ENCODE results near the gene NF1. TPM values are rescaled to one million over a fixed set of nuclear protein-coding genes. Genes with fewer than 3 reads are reported as not detected.
A peak's percentile ranks its signal among the peaks of the same experiment; 100 is the strongest.

The NF1 gene
- total RNA-seq, 1 experiment from 2014 or later: 164 TPM

GRCh38 chr17:31122746-31123145, 28.0 kb downstream of the NF1 start:
- H3K9me3 ChIP-seq (ENCODE audit: low read length): no peaks in the 10 kb centered on the region
- H4K20me1 ChIP-seq (ENCODE audit: insufficient read depth, low read depth, low read length): no peaks in the 10 kb centered on the region
- no peak overlapping the region for H2AFZ ChIP-seq (ENCODE audit: low read length)
- H3K27ac ChIP-seq (ENCODE audit: low read length): peak overlapping the region; percentile 31
- peaks cover 94% of the 10 kb centered on the region for H3K79me2 ChIP-seq (ENCODE audit: low read length)
- H3K4me3 ChIP-seq (ENCODE audit: low read length): no peak overlapping the region
- H3K36me3 ChIP-seq (ENCODE audit: insufficient read depth, low read length): no peaks in the 10 kb centered on the region
- no peak for DNase-seq
- no peak overlapping the region for H3K4me2 ChIP-seq (ENCODE audit: low read depth, low read length, poor library complexity, severe bottlenecking)
- H3K9me2 ChIP-seq (replicated peaks; ENCODE audit: insufficient read depth, low read length): no peaks in the 10 kb centered on the region
- H3K27me3 ChIP-seq (ENCODE audit: low read length): no peaks in the 10 kb centered on the region
- no peak overlapping the region for H3K9ac ChIP-seq (ENCODE audit: low read length)
- H3K4me1 ChIP-seq (ENCODE audit: low read length): peaks cover 32% of the 10 kb centered on the region

DNA sequence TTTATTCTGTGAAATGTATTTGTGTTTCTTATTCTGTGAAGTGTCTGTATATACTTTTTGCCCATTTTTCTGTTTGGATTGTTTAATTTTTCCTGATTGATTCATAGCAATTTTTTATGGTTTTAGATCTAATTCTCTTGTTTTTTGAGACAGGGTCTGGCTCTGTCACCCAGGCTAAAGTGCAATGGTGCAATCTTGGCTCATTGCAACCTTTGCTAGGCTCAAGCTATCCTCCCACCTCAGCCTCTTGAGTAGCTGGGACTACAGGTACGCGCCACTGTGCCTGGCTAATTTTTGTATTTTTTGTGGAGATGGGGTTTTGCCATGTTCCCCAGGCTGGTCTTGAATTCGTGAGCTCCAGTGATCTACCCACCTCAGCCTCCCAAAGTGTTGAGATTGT, 31.5 kb downstream of the NF1 start:
- Histone ChIP-seq H3K9ac (ENCODE audit: low read length) (no peak overlapping the region), H3K79me2 (ENCODE audit: low read length) (peaks cover 97% of the 10 kb centered on the region), H3K9me3 (ENCODE audit: low read length) (no peaks in the 10 kb centered on the region), H3K9me2 (replicated peaks; ENCODE audit: insufficient read depth, low read length) (no peaks in the 10 kb centered on the region), H3K36me3 (ENCODE audit: insufficient read depth, low read length) (no peaks in the 10 kb centered on the region), H3K27me3 (ENCODE audit: low read length) (no peaks in the 10 kb centered on the region), H3K4me2 (ENCODE audit: low read depth, low read length, poor library complexity, severe bottlenecking) (no peak overlapping the region), H3K4me1 (ENCODE audit: low read length) (peaks cover 66% of the 10 kb centered on the region), H3K27ac (ENCODE audit: low read length) (no peak overlapping the region), H3K4me3 (ENCODE audit: low read length) (no peak overlapping the region), H2AFZ (ENCODE audit: low read length) (no peak overlapping the region), H4K20me1 (ENCODE audit: insufficient read depth, low read depth, low read length) (no peaks in the 10 kb centered on the region)
- DNase-seq: no peak

- H3K36me3 ChIP-seq (ENCODE audit: insufficient read depth, low read length): 0 out of 2 replicates have a peak, but pooled peaks cover 4% of the 10 kb centered on the region
- H3K9me3 ChIP-seq (ENCODE audit: low read length): no peaks in the 10 kb centered on the region
- H3K27ac ChIP-seq (ENCODE audit: low read length): no peak overlapping the region
- H3K4me1 ChIP-seq (ENCODE audit: low read length): peaks cover 57% of the 10 kb centered on the region
- H2AFZ ChIP-seq (ENCODE audit: low read length): no peak overlapping the region
- H3K9me2 ChIP-seq (replicated peaks; ENCODE audit: insufficient read depth, low read length): no peaks in the 10 kb centered on the region
- H3K9ac ChIP-seq (ENCODE audit: low read length): no peak overlapping the region
- H3K4me2 ChIP-seq (ENCODE audit: low read depth, low read length, poor library complexity, severe bottlenecking): no peak overlapping the region
- no peak for DNase-seq
- no peaks in the 10 kb centered on the region for H4K20me1 ChIP-seq (ENCODE audit: insufficient read depth, low read depth, low read length)
- H3K27me3 ChIP-seq (ENCODE audit: low read length): no peaks in the 10 kb centered on the region
- H3K79me2 ChIP-seq (ENCODE audit: low read length): peaks cover 97% of the 10 kb centered on the region
- H3K4me3 ChIP-seq (ENCODE audit: low read length): no peak overlapping the region
Observed at GRCh38 chr17:31128241-31128640, 33.5 kb downstream of the NF1 start.

GRCh38 chr17:31130286-31131224, 35.8 kb downstream of the NF1 start:
- Histone ChIP-seq H3K4me3 (ENCODE audit: low read length) (peak overlapping the region; percentile 42; the same call in 1 of the 2 replicates), H2AFZ (ENCODE audit: low read length) (no peak overlapping the region), H3K4me2 (ENCODE audit: low read depth, low read length, poor library complexity, severe bottlenecking) (peak overlapping the region; percentile 64), H3K79me2 (ENCODE audit: low read length) (peaks cover 98% of the 10 kb centered on the region), H3K4me1 (ENCODE audit: low read length) (peaks cover 64% of the 10 kb centered on the region), H3K36me3 (ENCODE audit: insufficient read depth, low read length) (peaks cover 4% of the 10 kb centered on the region; the same call in 1 of the 2 replicates), H3K27me3 (ENCODE audit: low read length) (no peaks in the 10 kb centered on the region), H3K9me2 (replicated peaks; ENCODE audit: insufficient read depth, low read length) (no peaks in the 10 kb centered on the region), H3K27ac (ENCODE audit: low read length) (peak overlapping the region; percentile 78), H3K9ac (ENCODE audit: low read length) (peak overlapping the region; percentile 49), H3K9me3 (ENCODE audit: low read length) (no peaks in the 10 kb centered on the region), H4K20me1 (ENCODE audit: insufficient read depth, low read depth, low read length) (no peaks in the 10 kb centered on the region)
- peak; percentile 76 for DNase-seq

GRCh38 chr17:31131299-31131698, 36.5 kb downstream of the NF1 start:
- Histone ChIP-seq H2AFZ (ENCODE audit: low read length) (no peak overlapping the region), H4K20me1 (ENCODE audit: insufficient read depth, low read depth, low read length) (no peaks in the 10 kb centered on the region), H3K9ac (ENCODE audit: low read length) (peak overlapping the region; percentile 49), H3K79me2 (ENCODE audit: low read length) (peaks cover 96% of the 10 kb centered on the region), H3K4me1 (ENCODE audit: low read length) (peaks cover 61% of the 10 kb centered on the region), H3K9me3 (ENCODE audit: low read length) (no peaks in the 10 kb centered on the region), H3K27ac (ENCODE audit: low read length) (peak overlapping the region; percentile 78), H3K36me3 (ENCODE audit: insufficient read depth, low read length) (peaks cover 4% of the 10 kb centered on the region; the same call in 1 of the 2 replicates), H3K4me3 (ENCODE audit: low read length) (no peak overlapping the region), H3K4me2 (ENCODE audit: low read depth, low read length, poor library complexity, severe bottlenecking) (peak overlapping the region; percentile 64), H3K9me2 (replicated peaks; ENCODE audit: insufficient read depth, low read length) (no peaks in the 10 kb centered on the region), H3K27me3 (ENCODE audit: low read length) (no peaks in the 10 kb centered on the region)
- no peak for DNase-seq

DNA sequence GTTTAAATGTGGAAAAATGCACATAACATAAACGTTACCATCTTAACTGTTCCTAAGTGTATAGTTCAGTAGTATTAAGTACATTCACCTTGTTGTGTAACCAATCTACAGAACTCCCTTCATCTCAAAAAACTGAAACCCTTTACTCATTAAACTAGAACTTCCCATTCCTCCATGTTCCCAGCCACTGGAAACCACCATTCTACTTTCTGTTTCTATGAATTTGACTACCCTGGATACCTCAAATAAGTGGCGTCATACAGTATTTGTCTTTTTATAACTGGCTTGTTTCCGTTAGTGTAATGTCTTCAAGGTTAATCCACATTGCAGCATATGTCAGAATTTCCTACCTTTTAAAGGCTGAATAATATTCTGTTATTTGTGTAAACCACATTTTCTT, 38.2 kb downstream of the NF1 start:
- Histone ChIP-seq H2AFZ (ENCODE audit: low read length) (no peak overlapping the region), H3K27me3 (ENCODE audit: low read length) (no peaks in the 10 kb centered on the region), H3K4me1 (ENCODE audit: low read length) (peaks cover 64% of the 10 kb centered on the region), H3K9me2 (replicated peaks; ENCODE audit: insufficient read depth, low read length) (no peaks in the 10 kb centered on the region), H3K27ac (ENCODE audit: low read length) (no peak overlapping the region), H3K9me3 (ENCODE audit: low read length) (no peaks in the 10 kb centered on the region), H3K36me3 (ENCODE audit: insufficient read depth, low read length) (peaks cover 12% of the 10 kb centered on the region; the same call in 1 of the 2 replicates), H3K4me2 (ENCODE audit: low read depth, low read length, poor library complexity, severe bottlenecking) (no peak overlapping the region), H3K9ac (ENCODE audit: low read length) (no peak overlapping the region), H3K79me2 (ENCODE audit: low read length) (peaks cover 98% of the 10 kb centered on the region), H4K20me1 (ENCODE audit: insufficient read depth, low read depth, low read length) (no peaks in the 10 kb centered on the region), H3K4me3 (ENCODE audit: low read length) (no peak overlapping the region)
- no peak for DNase-seq

- peak overlapping the region; percentile 54 for H3K27ac ChIP-seq (ENCODE audit: low read length)
- H3K79me2 ChIP-seq (ENCODE audit: low read length): peaks cover 94% of the 10 kb centered on the region
- H3K4me3 ChIP-seq (ENCODE audit: low read length): no peak overlapping the region
- no peak overlapping the region for H3K4me2 ChIP-seq (ENCODE audit: low read depth, low read length, poor library complexity, severe bottlenecking)
- no peaks in the 10 kb centered on the region for H4K20me1 ChIP-seq (ENCODE audit: insufficient read depth, low read depth, low read length)
- no peak for DNase-seq
- no peaks in the 10 kb centered on the region for H3K9me2 ChIP-seq (replicated peaks; ENCODE audit: insufficient read depth, low read length)
- H3K9me3 ChIP-seq (ENCODE audit: low read length): no peaks in the 10 kb centered on the region
- peaks cover 67% of the 10 kb centered on the region for H3K4me1 ChIP-seq (ENCODE audit: low read length)
- no peak overlapping the region for H2AFZ ChIP-seq (ENCODE audit: low read length)
- H3K36me3 ChIP-seq (ENCODE audit: insufficient read depth, low read length): peaks cover 15% of the 10 kb centered on the region; the same call in 1 of the 2 replicates
- no peaks in the 10 kb centered on the region for H3K27me3 ChIP-seq (ENCODE audit: low read length)
- no peak overlapping the region for H3K9ac ChIP-seq (ENCODE audit: low read length)
Observed at GRCh38 chr17:31134576-31134975, 39.8 kb downstream of the NF1 start.

GRCh38 chr17:31136319-31136718, 41.5 kb downstream of the NF1 start:
- no peaks in the 10 kb centered on the region for H4K20me1 ChIP-seq (ENCODE audit: insufficient read depth, low read depth, low read length)
- H3K79me2 ChIP-seq (ENCODE audit: low read length): peaks cover 94% of the 10 kb centered on the region

More at GRCh38 chr17:31136319-31136718, 41.5 kb downstream of the NF1 start:
- H3K9me3 ChIP-seq (ENCODE audit: low read length): no peaks in the 10 kb centered on the region
- no peaks in the 10 kb centered on the region for H3K9me2 ChIP-seq (replicated peaks; ENCODE audit: insufficient read depth, low read length)
- H3K27me3 ChIP-seq (ENCODE audit: low read length): no peaks in the 10 kb centered on the region
- peaks cover 56% of the 10 kb centered on the region for H3K4me1 ChIP-seq (ENCODE audit: low read length)
- H3K4me3 ChIP-seq (ENCODE audit: low read length): no peak overlapping the region
- H2AFZ ChIP-seq (ENCODE audit: low read length): no peak overlapping the region
- no peak for DNase-seq
- H3K9ac ChIP-seq (ENCODE audit: low read length): no peak overlapping the region
- peaks cover 15% of the 10 kb centered on the region for H3K36me3 ChIP-seq (ENCODE audit: insufficient read depth, low read length)
- H3K27ac ChIP-seq (ENCODE audit: low read length): 0 out of 2 replicates have a peak overlapping the region, but pooled peaks have one; percentile 75
- H3K4me2 ChIP-seq (ENCODE audit: low read depth, low read length, poor library complexity, severe bottlenecking): no peak overlapping the region

Measured in Karpas-422 (cell line).